HG02938 (cell line): ENCODE results near the gene TNRC6B.
"Not testable (repeated sequence)": the region's sequence is repeated elsewhere in the genome, so short reads cannot be mapped to it uniquely, and the experiment has no call there.

Source experiments
- ATAC-seq: cut with Tn5 transposase; IDR thresholded peaks from one replicate; pipeline ENCODE4 v1.9.1; 2021; ENCODE audit warnings: mild to moderate bottlenecking, moderate library complexity; ENCODE audit not compliant: unreplicated experiment

The TNRC6B gene

GRCh38 chr22:40181323-40181722 is 3.6 kb downstream of the TNRC6B start:
- no peak for ATAC-seq

- no peak for ATAC-seq
These were observed 4.6 kb downstream of the TNRC6B start for GRCh38 chr22:40182231-40182835.

- no peak for ATAC-seq
These were observed 5.4 kb downstream of the TNRC6B start for GRCh38 chr22:40183029-40183581.

GRCh38 chr22:40183603-40184002 is 5.9 kb downstream of the TNRC6B start:
- not testable (repeated sequence) for ATAC-seq

- ATAC-seq = no peak
These were observed 9.7 kb downstream of the TNRC6B start for GRCh38 chr22:40187389-40187788.

GRCh38 chr22:40189997-40190396 is 12.3 kb downstream of the TNRC6B start:
- no peak for ATAC-seq

- ATAC-seq = no peak
These were observed 12.8 kb downstream of the TNRC6B start for GRCh38 chr22:40190501-40190900.

GRCh38 chr22:40193429-40194421 is 16.0 kb downstream of the TNRC6B start:
- no peak for ATAC-seq

GRCh38 chr22:40194656-40195055 is 16.9 kb downstream of the TNRC6B start:
- no peak for ATAC-seq

- ATAC-seq = no peak
These were observed 19.1 kb downstream of the TNRC6B start for GRCh38 chr22:40196628-40197360.

GRCh38 chr22:40197421-40197820 is 19.7 kb downstream of the TNRC6B start:
- not testable (repeated sequence) for ATAC-seq

GRCh38 chr22:40198733-40199132 is 21.0 kb downstream of the TNRC6B start:
- no peak for ATAC-seq

GRCh38 chr22:40199223-40199622 is 21.5 kb downstream of the TNRC6B start:
- ATAC-seq = no peak

GRCh38 chr22:40199852-40200251 is 22.1 kb downstream of the TNRC6B start:
- ATAC-seq = no peak

GRCh38 chr22:40200795-40201530 is 23.2 kb downstream of the TNRC6B start:
- no peak for ATAC-seq

- no peak for ATAC-seq
These were observed 24.7 kb downstream of the TNRC6B start for GRCh38 chr22:40202225-40202944.

GRCh38 chr22:40203572-40203971 is 25.8 kb downstream of the TNRC6B start:
- ATAC-seq = peak; percentile 47

GRCh38 chr22:40204321-40205116 is 26.8 kb downstream of the TNRC6B start:
- ATAC-seq = no peak

GRCh38 chr22:40206561-40206960 is 28.8 kb downstream of the TNRC6B start:
- ATAC-seq = no peak
